HepG2 (cell line): Measurements from ENCODE around the gene AFDN. TPM values are rescaled to one million over a fixed set of nuclear protein-coding genes. Genes with fewer than 3 reads are reported as not detected.

Experiments
- ATAC-seq: fragments of 200-7000 bp; cut with Tn5 transposase; 3 replicates; pipeline ENCODE4 v1.9.1; 2020; ENCODE audit warnings: mild to moderate bottlenecking, moderate library complexity
- BruUV-seq: library from RNA; stranded (reverse); fragments of 400-500 nt; replicated peaks from 2 replicates; lab custom pipeline; 2021; lab: Mats Ljungman, UMichigan
- CTCF ChIA-PET: fragments of 300-600 bp; formaldehyde crosslinking; extraction: SDS; loops from one replicate; lab custom pipeline; 2021; ENCODE audit warnings: low total read pairs, inconsistent platforms, low intra/inter-chr PET ratio; lab: Yijun Ruan, JAX
- POLR2A ChIA-PET: fragments of 350-600 bp; sonication (Branson Sonifier 250); formaldehyde crosslinking; loops from one replicate; lab custom pipeline; 2020; ENCODE audit warnings: antibody characterized with exemption, inconsistent platforms; lab: Yijun Ruan, JAX
- DNase-seq: peaks from one replicate; pipeline ENCODE4 v3.0.0-alpha.2; 2015; ENCODE audit warnings: low spot score
- FAIRE-seq: peaks from 3 replicates; lab custom pipeline; 2011; peaks lifted over from hg19 to GRCh38; lab: Jason Lieb, UNC
- H2AFZ ChIP-seq: one replicate; pipeline ENCODE4 v1.6.1; 2011; ENCODE audit warnings: low read length, inconsistent platforms
- H3K27ac ChIP-seq: fragments of 300-600 bp; 3 replicates; pipeline ENCODE4 v1.8.0; 2011; ENCODE audit warnings: mixed run types, mild to moderate bottlenecking, mixed read lengths, low read length, inconsistent platforms; ENCODE audit not compliant: insufficient read depth; ENCODE audit errors: extremely low read length
- H3K27me3 ChIP-seq, 2 experiments: fragments of 200-600 bp in 1 of 2; 2 replicates in 1 of 2; 3 replicates in 1 of 2; pipeline versions ENCODE4 v1.6.0 to v1.8.0; 2011; ENCODE audit warnings: low read length in 2 of 2, mild to moderate bottlenecking in 2 of 2, moderate library complexity in 2 of 2, inconsistent platforms in 1 of 2; ENCODE audit not compliant: insufficient read depth in 2 of 2, control insufficient read depth in 1 of 2
- H3K36me3 ChIP-seq, 2 experiments: fragments of 200-600 bp in 1 of 2; replicated peaks in 1 of 2; 2 replicates in 1 of 2; 3 replicates in 1 of 2; pipeline versions ENCODE4 v1.5.1 to v1.8.0; 2011; ENCODE audit warnings: low read length in 2 of 2, inconsistent platforms in 1 of 2; ENCODE audit not compliant: insufficient read depth in 2 of 2, control insufficient read depth in 1 of 2
- H3K4me1 ChIP-seq: 2 replicates; pipeline ENCODE4 v1.5.1; 2012; ENCODE audit warnings: low read length, inconsistent platforms; ENCODE audit not compliant: insufficient read depth
- H3K4me2 ChIP-seq: 2 replicates; pipeline ENCODE4 v1.6.0; 2011; ENCODE audit warnings: low read depth, low read length, inconsistent platforms
- H3K4me3 ChIP-seq, 3 experiments: fragments of 200-600 bp in 1 of 3; sonication (generic), shearing (Covaris generic) in 1 of 3; replicated peaks in 1 of 3; 2 replicates each; pipeline ENCODE4 v1.5.1; 2011 to 2016; ENCODE audit warnings: low read length in 3 of 3, inconsistent platforms in 2 of 3, low read depth in 2 of 3, mild to moderate bottlenecking in 2 of 3, control low read depth in 1 of 3, mixed read lengths in 1 of 3; ENCODE audit not compliant: insufficient read depth in 1 of 3
- H3K79me2 ChIP-seq: one replicate; pipeline ENCODE4 v1.6.1; 2011; ENCODE audit warnings: low read length, inconsistent platforms; ENCODE audit not compliant: insufficient read depth
- H3K9ac ChIP-seq: 2 replicates; pipeline ENCODE4 v1.6.0; 2011; ENCODE audit warnings: mild to moderate bottlenecking, low read depth, low read length, inconsistent platforms; ENCODE audit not compliant: insufficient read depth
- H3K9me3 ChIP-seq: 2 replicates; pipeline ENCODE4 v1.5.1; 2012; ENCODE audit warnings: mild to moderate bottlenecking, low read length
- H4K20me1 ChIP-seq: 2 replicates; pipeline ENCODE4 v1.6.0; 2011; ENCODE audit warnings: inconsistent platforms, mild to moderate bottlenecking, low read length, moderate library complexity; ENCODE audit not compliant: insufficient read depth
- CREB1 ChIP-seq, 2 experiments: fragments of 450-650 bp in 1 of 2; IDR thresholded peaks; 2 replicates each; pipeline ENCODE4 v1.6.1; 2016 to 2017; ENCODE audit warnings: control low read depth in 1 of 2, mild to moderate bottlenecking in 1 of 2, missing compliant biosample characterization in 1 of 2, missing genetic modification characterization in 1 of 2
- FOSL2 ChIP-seq: sonication (generic); formaldehyde crosslinking; IDR thresholded peaks from 2 replicates; pipeline ENCODE4 v1.4.0; 2020; ENCODE audit warnings: missing genetic modification reagents
- FOXA3 ChIP-seq: IDR thresholded peaks from 2 replicates; pipeline ENCODE4 v1.6.1; 2016; ENCODE audit warnings: missing genetic modification reagents, missing compliant biosample characterization
- GATAD2A ChIP-seq: IDR thresholded peaks from 2 replicates; pipeline ENCODE4 v1.6.1; 2016
- HNRNPUL1 ChIP-seq: fragments of 200-400 bp; formaldehyde crosslinking; IDR thresholded peaks from 2 replicates; pipeline ENCODE4 v1.6.1; 2017; ENCODE audit warnings: low read depth, mild to moderate bottlenecking, low read length, moderate library complexity
- IRF2 ChIP-seq: IDR thresholded peaks from 2 replicates; pipeline ENCODE4 v1.6.1; 2018; ENCODE audit warnings: missing genetic modification reagents, missing compliant biosample characterization
- JUN ChIP-seq: sonication (generic); formaldehyde crosslinking; IDR thresholded peaks from 2 replicates; pipeline ENCODE4 v1.4.0; 2020; ENCODE audit warnings: mild to moderate bottlenecking, missing genetic modification reagents
- KAT8 ChIP-seq: IDR thresholded peaks from 2 replicates; pipeline ENCODE4 v1.6.1; 2016; ENCODE audit warnings: missing genetic modification reagents, missing compliant biosample characterization
- MZF1 ChIP-seq: sonication (generic); formaldehyde crosslinking; IDR thresholded peaks from 2 replicates; pipeline ENCODE4 v1.8.1; 2023; ENCODE audit warnings: mild to moderate bottlenecking, missing genetic modification reagents, borderline replicate concordance
- PRMT3 ChIP-seq: sonication (generic); formaldehyde crosslinking; IDR thresholded peaks from 2 replicates; pipeline ENCODE4 v1.8.1; 2022; ENCODE audit warnings: low read depth, mild to moderate bottlenecking, moderate library complexity, missing genetic modification reagents, borderline replicate concordance
- SAP130 ChIP-seq: IDR thresholded peaks from 2 replicates; pipeline ENCODE4 v1.6.1; 2016; ENCODE audit warnings: low read depth
- TCF7 ChIP-seq: sonication (generic); IDR thresholded peaks from 2 replicates; pipeline ENCODE4 v1.6.1; 2016; ENCODE audit warnings: antibody characterized with exemption, low read depth
- ZNF530 ChIP-seq: sonication (generic); formaldehyde crosslinking; IDR thresholded peaks from 2 replicates; pipeline ENCODE4 v1.5.0; 2020; ENCODE audit warnings: low read depth, mild to moderate bottlenecking, missing genetic modification reagents
- WGBS: methylation state at CpG from one replicate; pipeline ENCODE4 v1.1.6; 2017; ENCODE audit warnings: low lambda C conversion rate; 5-methylcytosine and 5-hydroxymethylcytosine counted together
- in situ Hi-C: cut with HindIII; loops from 2 replicates; pipeline ENCODE4 v1.10.0; 2017; ENCODE audit warnings: low pct_unique_long_range_greater_than_20kb; ENCODE audit not compliant: extremely low pct_ligation_motif_present
- intact Hi-C: fragments of 100-400 bp; cut with micrococcal nuclease; formaldehyde crosslinking; loops from one replicate; pipeline ENCODE4 v1.10.0; 2022; ENCODE audit not compliant: unreplicated experiment
- polyA plus RNA-seq, 8 experiments: library from polyadenylated mRNA; depleted of rRNA in 3 of 8; stranded (reverse) in 7 of 8; unstranded in 1 of 8; fragments of >200 nt; fragmentation: Illumina TruSeq in 4 of 8; extraction: Trizol in 4 of 8; gene quantifications; 2 replicates each; pipeline versions ENCODE4 v1.2.1 to v1.2.3, GENCODE V29; 2011 to 2016; ENCODE audit warnings: low read depth in 4 of 8, missing spikeins in 1 of 8, mixed read lengths in 1 of 8; ENCODE audit not compliant: insufficient read depth in 1 of 8
- total RNA-seq, 5 experiments: library from RNA; depleted of rRNA; stranded (reverse); fragments of >200 nt; fragmentation: Illumina TruSeq; extraction: Trizol; gene quantifications; 2 replicates each; pipeline ENCODE4 v1.2.3, GENCODE V29; 2016; ENCODE audit warnings: low read depth in 1 of 5
- TF ChIP-seq, protein P1 (sequence below): sonication (generic); formaldehyde crosslinking; IDR thresholded peaks from 2 replicates; pipeline ENCODE4 v1.4.0; 2020; ENCODE audit warnings: missing genetic modification reagents
- TF ChIP-seq, protein P2 (sequence below): sonication (generic); formaldehyde crosslinking; IDR thresholded peaks from 2 replicates; pipeline ENCODE4 v1.4.0; 2020; ENCODE audit warnings: mild to moderate bottlenecking, missing genetic modification reagents

AFDN gene
- total and polyA plus RNA-seq, 2 of the 13 experiments (the other 11 are each of a cell fraction or from before 2014, with no cell fraction given) = 136 to 151 TPM

DNA sequence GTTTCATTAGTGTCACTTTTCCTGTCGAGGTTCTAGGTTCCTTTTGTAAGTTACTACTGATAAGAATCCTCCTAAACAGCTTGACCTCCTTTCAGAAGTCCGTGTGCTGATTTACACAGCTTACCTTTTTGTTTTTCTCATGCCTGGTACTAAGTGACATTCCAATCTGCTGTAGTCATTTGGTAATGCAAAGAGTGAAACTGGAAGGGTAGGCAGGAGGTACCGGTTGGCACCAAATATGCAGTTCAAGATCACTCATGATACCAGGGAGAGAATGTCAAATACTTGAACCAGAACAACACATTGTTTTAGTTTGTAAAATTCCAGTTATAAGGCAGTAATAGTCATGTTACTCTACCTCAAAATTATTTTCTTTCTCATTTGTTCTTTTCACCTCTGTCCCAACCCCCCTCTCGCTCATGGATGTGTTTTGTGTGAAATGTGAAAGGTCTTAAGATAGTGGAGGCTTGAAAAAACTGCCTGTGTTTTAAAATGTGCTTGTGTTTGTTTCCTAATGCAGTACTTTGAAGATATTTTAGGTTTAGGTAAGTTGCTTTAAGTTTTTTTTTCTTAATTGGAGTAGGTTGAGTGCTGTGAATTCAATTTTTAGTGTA lies 23.2 kb downstream of the AFDN start:
- in situ Hi-C loops = no loop called here
- no peak overlapping the region; a peak in 1 of 6 replicates for H3K4me3 ChIP-seq
- TF ChIP-seq FOSL2 (CRISPR knock-in tag) (peak; percentile 90), CREB1 (IDR thresholded peaks at IDR 0.05) (no peak), CREB1 (CRISPR knock-in tag; IDR thresholded peaks at IDR 0.05) (peak; percentile 44; the same call in 1 of the 2 replicates), TCF7 (no peak), ZNF530 (CRISPR knock-in tag) (no peak), IRF2 (CRISPR knock-in tag) (0 out of 2 replicates have a peak, but pooled peaks have one; percentile 46), HNRNPUL1 (peak; percentile 34; the same call in 1 of the 2 replicates), KAT8 (0 out of 2 replicates have a peak, but pooled peaks have one; percentile 12), FOXA3 (CRISPR knock-in tag) (peak; percentile 27; the same call in 1 of the 2 replicates), GATAD2A (peak; percentile 72), MZF1 (CRISPR knock-in tag) (no peak), PRMT3 (CRISPR knock-in tag) (no peak), SAP130 (CRISPR knock-in tag) (peak; percentile 16; the same call in 1 of the 2 replicates), JUN (CRISPR knock-in tag) (peak; percentile 85)
- TF ChIP-seq, protein P1, sequence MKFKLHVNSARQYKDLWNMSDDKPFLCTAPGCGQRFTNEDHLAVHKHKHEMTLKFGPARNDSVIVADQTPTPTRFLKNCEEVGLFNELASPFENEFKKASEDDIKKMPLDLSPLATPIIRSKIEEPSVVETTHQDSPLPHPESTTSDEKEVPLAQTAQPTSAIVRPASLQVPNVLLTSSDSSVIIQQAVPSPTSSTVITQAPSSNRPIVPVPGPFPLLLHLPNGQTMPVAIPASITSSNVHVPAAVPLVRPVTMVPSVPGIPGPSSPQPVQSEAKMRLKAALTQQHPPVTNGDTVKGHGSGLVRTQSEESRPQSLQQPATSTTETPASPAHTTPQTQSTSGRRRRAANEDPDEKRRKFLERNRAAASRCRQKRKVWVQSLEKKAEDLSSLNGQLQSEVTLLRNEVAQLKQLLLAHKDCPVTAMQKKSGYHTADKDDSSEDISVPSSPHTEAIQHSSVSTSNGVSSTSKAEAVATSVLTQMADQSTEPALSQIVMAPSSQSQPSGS = peak; percentile 80; the same call in 1 of the 2 replicates
- TF ChIP-seq, protein P2, sequence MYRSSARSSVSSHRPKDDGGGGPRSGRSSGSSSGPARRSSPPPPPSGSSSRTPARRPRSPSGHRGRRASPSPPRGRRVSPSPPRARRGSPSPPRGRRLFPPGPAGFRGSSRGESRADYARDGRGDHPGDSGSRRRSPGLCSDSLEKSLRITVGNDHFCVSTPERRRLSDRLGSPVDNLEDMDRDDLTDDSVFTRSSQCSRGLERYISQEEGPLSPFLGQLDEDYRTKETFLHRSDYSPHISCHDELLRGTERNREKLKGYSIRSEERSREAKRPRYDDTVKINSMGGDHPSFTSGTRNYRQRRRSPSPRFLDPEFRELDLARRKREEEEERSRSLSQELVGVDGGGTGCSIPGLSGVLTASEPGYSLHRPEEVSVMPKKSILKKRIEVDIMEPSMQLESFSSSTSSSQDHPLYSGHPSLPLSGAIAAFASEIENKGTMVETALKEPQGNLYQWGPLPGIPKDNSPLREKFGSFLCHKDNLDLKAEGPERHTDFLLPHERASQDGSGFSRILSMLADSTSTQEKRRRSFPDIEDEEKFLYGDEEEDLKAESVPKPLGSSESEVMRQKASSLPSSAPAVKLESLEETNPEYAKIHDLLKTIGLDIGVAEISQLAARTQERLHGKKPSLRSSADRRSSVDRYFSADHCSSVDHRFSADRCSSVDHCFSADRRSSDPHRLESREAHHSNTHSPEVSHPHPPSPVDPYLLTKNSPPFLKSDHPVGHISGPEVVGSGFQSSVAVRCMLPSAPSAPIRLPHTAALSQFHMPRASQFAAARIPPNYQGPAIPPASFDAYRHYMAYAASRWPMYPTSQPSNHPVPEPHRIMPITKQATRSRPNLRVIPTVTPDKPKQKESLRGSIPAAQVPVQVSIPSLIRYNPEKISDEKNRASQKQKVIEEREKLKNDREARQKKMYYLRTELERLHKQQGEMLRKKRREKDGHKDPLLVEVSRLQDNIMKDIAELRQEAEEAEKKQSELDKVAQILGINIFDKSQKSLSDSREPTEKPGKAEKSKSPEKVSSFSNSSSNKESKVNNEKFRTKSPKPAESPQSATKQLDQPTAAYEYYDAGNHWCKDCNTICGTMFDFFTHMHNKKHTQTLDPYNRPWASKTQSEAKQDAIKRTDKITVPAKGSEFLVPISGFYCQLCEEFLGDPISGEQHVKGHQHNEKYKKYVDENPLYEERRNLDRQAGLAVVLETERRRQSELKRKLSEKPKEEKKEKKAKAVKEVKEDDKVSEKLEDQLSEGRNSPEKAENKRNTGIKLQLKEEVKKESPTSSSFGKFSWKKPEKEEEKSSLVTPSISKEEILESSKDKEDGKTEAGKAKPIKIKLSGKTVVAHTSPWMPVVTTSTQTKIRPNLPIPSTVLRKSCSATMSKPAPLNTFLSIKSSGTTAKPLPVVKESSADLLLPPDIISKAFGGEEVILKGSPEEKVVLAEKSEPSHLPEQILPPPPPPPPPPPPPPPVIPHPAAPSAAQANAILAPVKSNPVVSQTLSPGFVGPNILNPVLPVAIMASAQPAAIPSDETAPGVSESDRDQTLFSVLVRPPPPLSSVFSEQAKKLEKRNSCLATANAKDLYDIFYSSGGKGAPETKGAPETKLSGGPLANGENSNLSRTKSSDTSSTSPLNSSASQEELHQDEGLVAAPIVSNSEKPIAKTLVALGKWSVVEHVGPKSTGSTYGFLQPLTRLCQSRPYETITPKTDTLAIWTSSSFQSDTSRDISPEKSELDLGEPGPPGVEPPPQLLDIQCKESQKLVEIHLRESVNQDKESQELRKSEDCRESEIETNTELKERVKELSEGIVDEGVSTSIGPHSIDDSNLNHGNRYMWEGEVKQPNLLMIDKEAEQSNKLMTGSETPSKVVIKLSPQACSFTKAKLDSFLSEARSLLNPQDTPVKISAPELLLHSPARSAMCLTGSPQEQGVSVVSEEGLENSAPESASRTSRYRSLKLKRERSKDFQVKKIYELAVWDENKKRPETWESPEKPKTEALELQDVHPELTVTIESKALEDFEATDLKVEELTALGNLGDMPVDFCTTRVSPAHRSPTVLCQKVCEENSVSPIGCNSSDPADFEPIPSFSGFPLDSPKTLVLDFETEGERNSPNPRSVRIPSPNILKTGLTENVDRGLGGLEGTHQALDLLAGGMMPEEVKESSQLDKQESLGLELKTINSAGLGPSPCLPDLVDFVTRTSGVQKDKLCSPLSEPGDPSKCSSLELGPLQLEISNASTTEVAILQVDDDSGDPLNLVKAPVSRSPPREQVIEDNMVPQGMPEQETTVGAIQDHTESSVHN (CRISPR knock-in tag) = no peak

More for the DNA sequence above, 23.2 kb downstream of the AFDN start:
- ATAC-seq (peak; percentile 89), FAIRE-seq (no peak), DNase-seq (peak; percentile 86)
- 28% methylated on average over 4 of the region's 4 CpGs for WGBS
- BruUV-seq = TSS peak; percentile 19
- POLR2A ChIA-PET = interaction anchor here (0.6 to 1.5 kb wide), 5 partner anchors 10 to 88 kb away, joined by 3 to 5 read pairs (median 3); no protein-coding TSS in a partner anchor
- peaks cover 0 to 2% of the 10 kb centered on the region in 2 experiments; a peak in 2 of 5 replicates for H3K36me3 ChIP-seq
- no peaks in the 10 kb centered on the region for H3K9me3 ChIP-seq
- CTCF ChIA-PET = no interaction called here
- peak overlapping the region; percentile 24 for H3K27ac ChIP-seq
- intact Hi-C loops = no loop called here
- H2AFZ ChIP-seq = no peak overlapping the region
- peaks cover 56% of the 10 kb centered on the region for H4K20me1 ChIP-seq
- H3K4me2 ChIP-seq = peak overlapping the region; percentile 39
- H3K4me1 ChIP-seq = peaks cover 78% of the 10 kb centered on the region
- H3K27me3 ChIP-seq = no peaks in the 10 kb centered on the region
- no peak overlapping the region for H3K9ac ChIP-seq
- H3K79me2 ChIP-seq = peaks cover 100% of the 10 kb centered on the region
